HFFc6 (cell line): Measurements from ENCODE around the gene LYST. TPM values are rescaled to one million over a fixed set of nuclear protein-coding genes. Genes with fewer than 3 reads are reported as not detected.

ENCODE experiments used
- DNase-seq: peaks from one replicate; pipeline ENCODE4 v3.0.0-alpha.2; 2018
- H3K27ac Mint-ChIP-seq: 2 replicates; pipeline ENCODE4 v1.8.0; 2020; ENCODE audit warnings: mild to moderate bottlenecking, mixed read lengths
- H3K27me3 Mint-ChIP-seq: 2 replicates; pipeline ENCODE4 v1.8.0; 2021; ENCODE audit warnings: mild to moderate bottlenecking, moderate library complexity, mixed read lengths; ENCODE audit not compliant: insufficient read depth
- H3K36me3 Mint-ChIP-seq: 2 replicates; pipeline ENCODE4 v1.8.0; 2021; ENCODE audit warnings: low read depth, mixed read lengths
- H3K4me1 Mint-ChIP-seq: 2 replicates; pipeline ENCODE4 v1.8.0; 2020; ENCODE audit warnings: low read depth, mixed read lengths
- H3K4me3 Mint-ChIP-seq: 2 replicates; pipeline ENCODE4 v1.8.0; 2020; ENCODE audit warnings: mild to moderate bottlenecking, moderate library complexity, mixed read lengths
- H3K9me3 Mint-ChIP-seq: 2 replicates; pipeline ENCODE4 v1.8.0; 2020; ENCODE audit warnings: mild to moderate bottlenecking, mixed read lengths
- CTCF ChIP-seq: fragments of 200-600 bp; sonication (generic); IDR thresholded peaks from 2 replicates; pipeline ENCODE4 v1.5.0; 2021; ENCODE audit warnings: antibody characterized with exemption, mild to moderate bottlenecking
- total RNA-seq, 6 experiments: library from RNA; stranded (reverse); fragmentation: NEBNext Ultra II Directional; extraction: Animal tissue kit (Norgen Biotek cat#: 25700); gene quantifications; 2 replicates in 1 of 6; 3 replicates in 5 of 6; pipeline ENCODE4 v1.2.3, GENCODE V29; 2021

LYST gene
- total RNA-seq, 6 experiments from 2014 or later: 13.2 to 18.9 (median 15.4) TPM

- no peak for TF ChIP-seq CTCF
- H3K4me1 Mint-ChIP-seq: peaks cover 22% of the 10 kb centered on the region
- H3K27ac Mint-ChIP-seq: peak overlapping the region; percentile 65
- no peak overlapping the region; the same call in 1 of the 2 replicates for H3K4me3 Mint-ChIP-seq
- H3K27me3 Mint-ChIP-seq: no peaks in the 10 kb centered on the region
- no peaks in the 10 kb centered on the region for H3K9me3 Mint-ChIP-seq
- 0 out of 2 replicates have a peak, but pooled peaks cover 6% of the 10 kb centered on the region for H3K36me3 Mint-ChIP-seq
- no peak for DNase-seq
Measured at GRCh38 chr1:235782601-235783000, 84.1 kb downstream of the LYST start.

GRCh38 chr1:235781807-235782206 is 84.9 kb downstream of the LYST start:
- no peak overlapping the region for H3K27ac Mint-ChIP-seq
- no peaks in the 10 kb centered on the region for H3K27me3 Mint-ChIP-seq
- 0 out of 2 replicates have a peak, but pooled peaks cover 6% of the 10 kb centered on the region for H3K36me3 Mint-ChIP-seq
- no peak for DNase-seq
- H3K4me3 Mint-ChIP-seq: no peak overlapping the region
- H3K9me3 Mint-ChIP-seq: no peaks in the 10 kb centered on the region
- TF ChIP-seq CTCF: no peak
- H3K4me1 Mint-ChIP-seq: peaks cover 30% of the 10 kb centered on the region

- 0 out of 2 replicates have a peak, but pooled peaks cover 6% of the 10 kb centered on the region for H3K36me3 Mint-ChIP-seq
- H3K27me3 Mint-ChIP-seq: no peaks in the 10 kb centered on the region
- DNase-seq: no peak
- peaks cover 48% of the 10 kb centered on the region for H3K4me1 Mint-ChIP-seq
- no peaks in the 10 kb centered on the region for H3K9me3 Mint-ChIP-seq
- no peak overlapping the region for H3K4me3 Mint-ChIP-seq
- H3K27ac Mint-ChIP-seq: no peak overlapping the region
- no peak for TF ChIP-seq CTCF
Measured at GRCh38 chr1:235779770-235780169, 86.9 kb downstream of the LYST start.

GRCh38 chr1:235776396-235776795 is 90.3 kb downstream of the LYST start:
- H3K27ac Mint-ChIP-seq: peak overlapping the region; percentile 19; the same call in 1 of the 2 replicates
- peak overlapping the region; percentile 52 for H3K4me3 Mint-ChIP-seq
- no peak for TF ChIP-seq CTCF
- no peaks in the 10 kb centered on the region for H3K9me3 Mint-ChIP-seq
- peaks cover 28% of the 10 kb centered on the region for H3K4me1 Mint-ChIP-seq
- H3K27me3 Mint-ChIP-seq: no peaks in the 10 kb centered on the region
- 0 out of 2 replicates have a peak, but pooled peaks cover 6% of the 10 kb centered on the region for H3K36me3 Mint-ChIP-seq
- DNase-seq: peak; percentile 38

GRCh38 chr1:235775246-235775860 is 91.4 kb downstream of the LYST start:
- Mint-ChIP-seq H3K36me3 (0 out of 2 replicates have a peak, but pooled peaks cover 6% of the 10 kb centered on the region), H3K9me3 (no peaks in the 10 kb centered on the region), H3K4me1 (peaks cover 28% of the 10 kb centered on the region), H3K4me3 (no peak overlapping the region), H3K27ac (no peak overlapping the region), H3K27me3 (no peaks in the 10 kb centered on the region)
- no peak for DNase-seq
- TF ChIP-seq CTCF: no peak
